AG04449 (cell line): ENCODE data around the gene CYFIP2.

ENCODE experiments used
- CTCF ChIA-PET: fragments of 350-600 bp; formaldehyde crosslinking; extraction: SDS; loops from one replicate; lab custom pipeline; 2021; ENCODE audit warnings: antibody characterized with exemption; lab: Yijun Ruan, JAX
- POLR2A ChIA-PET: fragments of 400-600, 350-600 bp; formaldehyde crosslinking; extraction: SDS; loops from one replicate; lab custom pipeline; 2020; ENCODE audit warnings: antibody characterized with exemption, inconsistent platforms; lab: Yijun Ruan, JAX
- DNase-seq: peaks from one replicate; pipeline ENCODE4 v3.0.0-alpha.2; 2010; ENCODE audit warnings: low read depth, low spot score
- H3K4me3 ChIP-seq: 2 replicates; pipeline ENCODE4 v1.5.1; 2011; ENCODE audit warnings: low read depth, mild to moderate bottlenecking, control low read depth, low read length
- CTCF ChIP-seq: IDR thresholded peaks from one replicate; pipeline ENCODE4 v1.5.1; 2011; ENCODE audit warnings: mild to moderate bottlenecking, moderate library complexity, low read length, control low read depth, inconsistent platforms; ENCODE audit not compliant: insufficient read depth; ENCODE audit errors: missing control alignments

The CYFIP2 gene

GRCh38 chr5:157328277-157328912 lies 62.5 kb downstream of the CYFIP2 start:
- ChIA-PET POLR2A (interaction anchor here (0.5 to 0.6 kb wide), 2 partner anchors 143 to 277 kb away, joined by 3 read pairs; no protein-coding TSS in a partner anchor), CTCF (interaction anchor here (0.7 to 11.6 kb wide), 45 partner anchors 11 to 1800 kb away, joined by 3 to 272 read pairs (median 5); partner anchors contain the start of genes LSM11 and THG1L)
- H3K4me3 ChIP-seq: peak overlapping the region; percentile 35
- DNase-seq: peak; percentile 38
- peak; percentile 93 for TF ChIP-seq CTCF

- TF ChIP-seq CTCF: no peak
- ChIA-PET CTCF (interaction anchor here (1.0 to 11.6 kb wide), 6 partner anchors 8 to 414 kb away, joined by 3 to 272 read pairs (median 119); partner anchors contain the start of gene LSM11), POLR2A (no interaction called here)
- no peak overlapping the region for H3K4me3 ChIP-seq
- DNase-seq: no peak
Measured at GRCh38 chr5:157331807-157332206, 65.9 kb downstream of the CYFIP2 start.

- ChIA-PET POLR2A (no interaction called here), CTCF (interaction anchor here (0.9 to 9.8 kb wide), 14 partner anchors 8 to 427 kb away, joined by 3 to 140 read pairs (median 8); partner anchors contain the start of gene LSM11)
- TF ChIP-seq CTCF: no peak
- H3K4me3 ChIP-seq: no peak overlapping the region
- DNase-seq: peak; percentile 28
Measured at GRCh38 chr5:157335534-157336422, 69.9 kb downstream of the CYFIP2 start.

GRCh38 chr5:157336423-157336744 lies 70.5 kb downstream of the CYFIP2 start:
- no peak for TF ChIP-seq CTCF
- no peak for DNase-seq
- ChIA-PET CTCF (interaction anchor here (0.9 to 9.8 kb wide), 15 partner anchors 9 to 426 kb away, joined by 3 to 140 read pairs (median 7); partner anchors contain the start of genes LSM11 and NIPAL4), POLR2A (interaction anchor here (0.6 kb wide), 1 partner anchor 83 kb away, joined by 3 read pairs; no protein-coding TSS in a partner anchor)
- H3K4me3 ChIP-seq: no peak overlapping the region

GRCh38 chr5:157339409-157339808 lies 73.5 kb downstream of the CYFIP2 start:
- DNase-seq: no peak
- ChIA-PET CTCF (interaction anchor here (1.3 to 9.8 kb wide), 6 partner anchors 12 to 379 kb away, joined by 4 to 140 read pairs (median 22); no protein-coding TSS in a partner anchor), POLR2A (no interaction called here)
- no peak overlapping the region for H3K4me3 ChIP-seq
- no peak for TF ChIP-seq CTCF
